H1 (cell line): Measurements from ENCODE around the gene TOMT. TPM values are rescaled to one million over a fixed set of nuclear protein-coding genes. Genes with fewer than 3 reads are reported as not detected.

Experiments
- CTCF ChIA-PET: fragments of 300-600 bp; sonication (Branson Sonifier 250); formaldehyde crosslinking; loops from one replicate; lab custom pipeline; 2021; ENCODE audit not compliant: partially characterized antibody; lab: Charles Lee
- POLR2A ChIA-PET: fragments of 300-600 bp; sonication (Branson Sonifier 250); formaldehyde crosslinking; loops from one replicate; lab custom pipeline; 2021; ENCODE audit warnings: inconsistent platforms; ENCODE audit not compliant: partially characterized antibody; lab: Charles Lee
- DNase-seq, 2 experiments: peaks; one replicate each; pipeline versions ENCODE4 v3.0.0 to v3.0.0-alpha.2; 2010 to 2022; ENCODE audit warnings: low spot score in 2 of 2, low read depth in 1 of 2, mixed read lengths in 1 of 2
- FAIRE-seq: peaks from 2 replicates; lab custom pipeline; 2011; peaks lifted over from hg19 to GRCh38; lab: Jason Lieb, UNC
- H2AFZ ChIP-seq: 2 replicates; pipeline ENCODE4 v1.8.1; 2012; ENCODE audit warnings: low read length, inconsistent platforms
- H2AK5ac ChIP-seq: 2 replicates; pipeline ENCODE4 v1.6.1; 2013; ENCODE audit warnings: low read depth, low read length
- H2BK120ac ChIP-seq: replicated peaks from 2 replicates; pipeline ENCODE3; 2013; ENCODE audit warnings: low read depth, low read length, inconsistent platforms
- H2BK12ac ChIP-seq: 2 replicates; pipeline ENCODE4 v1.6.1; 2013; ENCODE audit warnings: low read depth, low read length
- H2BK15ac ChIP-seq: 2 replicates; pipeline ENCODE4 v1.6.1; 2013; ENCODE audit warnings: low read length
- H2BK20ac ChIP-seq: 2 replicates; pipeline ENCODE4 v1.6.1; 2013; ENCODE audit warnings: low read length
- H2BK5ac ChIP-seq: 2 replicates; pipeline ENCODE4 v1.6.1; 2013; ENCODE audit warnings: low read depth, low read length
- H3K14ac ChIP-seq: 2 replicates; pipeline ENCODE4 v1.6.1; 2013; ENCODE audit warnings: inconsistent platforms; ENCODE audit not compliant: insufficient read length
- H3K18ac ChIP-seq: 2 replicates; pipeline ENCODE4 v1.6.1; 2013; ENCODE audit warnings: low read length; ENCODE audit errors: extremely low read depth
- H3K23ac ChIP-seq: 2 replicates; pipeline ENCODE4 v1.6.1; 2013; ENCODE audit warnings: inconsistent platforms; ENCODE audit not compliant: insufficient read length
- H3K23me2 ChIP-seq: 2 replicates; pipeline ENCODE4 v1.6.1; 2013; ENCODE audit warnings: low read depth, low read length
- H3K27ac ChIP-seq: 2 replicates; pipeline ENCODE4 v1.6.1; 2011; ENCODE audit warnings: low read depth, low read length, inconsistent platforms
- H3K27me3 ChIP-seq, 4 experiments: replicated peaks in 1 of 4; 1 replicate in 1 of 4; 2 replicates in 3 of 4; pipeline versions ENCODE4 v1.6.1 to v1.8.1; 2011 to 2013; ENCODE audit warnings: low read length in 3 of 4, mild to moderate bottlenecking in 3 of 4, inconsistent platforms in 2 of 4, mixed read lengths in 2 of 4, moderate library complexity in 1 of 4; ENCODE audit not compliant: control insufficient read depth in 3 of 4, insufficient read depth in 3 of 4; ENCODE audit errors: extremely low read depth in 1 of 4
- H3K36me3 ChIP-seq, 4 experiments: 2 replicates each; pipeline versions ENCODE4 v1.6.1 to v1.8.1; 2011 to 2013; ENCODE audit warnings: mild to moderate bottlenecking in 4 of 4, low read length in 3 of 4, moderate library complexity in 2 of 4, control low read depth in 1 of 4, inconsistent platforms in 1 of 4; ENCODE audit not compliant: insufficient read depth in 4 of 4, control insufficient read depth in 2 of 4
- H3K4ac ChIP-seq: replicated peaks from 2 replicates; pipeline ENCODE3; 2013; ENCODE audit warnings: low read length, low read depth, mixed read lengths, inconsistent platforms; ENCODE audit not compliant: insufficient read length
- H3K4me1 ChIP-seq, 4 experiments: replicated peaks in 1 of 4; 1 replicate in 1 of 4; 2 replicates in 3 of 4; pipeline versions ENCODE4 v1.6.1 to v1.8.1; 2011 to 2013; ENCODE audit warnings: low read length in 3 of 4, inconsistent platforms in 2 of 4, mixed read lengths in 1 of 4; ENCODE audit not compliant: insufficient read depth in 4 of 4, control insufficient read depth in 3 of 4
- H3K4me2 ChIP-seq, 2 experiments: 2 replicates each; pipeline versions ENCODE4 v1.6.1 to v1.8.1; 2011 to 2013; ENCODE audit warnings: low read depth in 2 of 2, low read length in 2 of 2, control low read depth in 1 of 2, inconsistent platforms in 1 of 2, mild to moderate bottlenecking in 1 of 2; ENCODE audit not compliant: insufficient read depth in 1 of 2
- H3K4me3 ChIP-seq, 4 experiments: fragments of 200-600, 300-600 bp in 1 of 4; sonication (generic), shearing (Covaris generic), sonication (Bioruptor Twin) in 1 of 4; 2 replicates each; pipeline versions ENCODE4 v1.5.1 to v1.8.1; 2011 to 2016; ENCODE audit warnings: low read length in 4 of 4, low read depth in 3 of 4, control low read depth in 2 of 4, inconsistent platforms in 2 of 4, mild to moderate bottlenecking in 2 of 4, mixed read lengths in 1 of 4, moderate library complexity in 1 of 4; ENCODE audit not compliant: insufficient read depth in 2 of 4; ENCODE audit errors: extremely low read depth in 1 of 4
- H3K56ac ChIP-seq: replicated peaks from 2 replicates; pipeline ENCODE3; 2013; ENCODE audit warnings: low read depth, mild to moderate bottlenecking, mixed read lengths, low read length, inconsistent platforms; ENCODE audit not compliant: insufficient read length
- H3K79me1 ChIP-seq: 2 replicates; pipeline ENCODE4 v1.6.1; 2013; ENCODE audit warnings: low read depth, low read length, control low read depth
- H3K79me2 ChIP-seq, 2 experiments: 2 replicates each; pipeline versions ENCODE4 v1.6.1 to v1.8.1; 2012 to 2013; ENCODE audit warnings: low read length in 2 of 2, mild to moderate bottlenecking in 2 of 2, inconsistent platforms in 1 of 2; ENCODE audit not compliant: insufficient read depth in 2 of 2, control insufficient read depth in 1 of 2
- H3K9ac ChIP-seq, 4 experiments: replicated peaks in 1 of 4; 1 replicate in 1 of 4; 2 replicates in 3 of 4; pipeline versions ENCODE4 v1.6.1 to v1.8.1; 2011 to 2013; ENCODE audit warnings: low read depth in 3 of 4, low read length in 3 of 4, control low read depth in 2 of 4, mild to moderate bottlenecking in 2 of 4, moderate library complexity in 2 of 4, inconsistent platforms in 1 of 4; ENCODE audit errors: extremely low read depth in 1 of 4
- H3K9me3 ChIP-seq, 2 experiments: 2 replicates each; pipeline versions ENCODE4 v1.6.1 to v1.8.1; 2012 to 2013; ENCODE audit warnings: mild to moderate bottlenecking in 2 of 2, moderate library complexity in 2 of 2, control low read depth in 1 of 2, inconsistent platforms in 1 of 2, low read depth in 1 of 2, low read length in 1 of 2, mixed read lengths in 1 of 2; ENCODE audit not compliant: insufficient read depth in 2 of 2
- H4K20me1 ChIP-seq, 2 experiments: replicated peaks in 1 of 2; 2 replicates each; pipeline versions ENCODE3 to v1.8.1; 2011 to 2013; ENCODE audit warnings: inconsistent platforms in 2 of 2, low read length in 2 of 2, mild to moderate bottlenecking in 1 of 2; ENCODE audit not compliant: insufficient read depth in 2 of 2, control insufficient read depth in 1 of 2
- H4K5ac ChIP-seq: 2 replicates; pipeline ENCODE4 v1.6.1; 2013; ENCODE audit warnings: low read length, low read depth, mixed read lengths, inconsistent platforms; ENCODE audit not compliant: insufficient read length
- H4K8ac ChIP-seq: 2 replicates; pipeline ENCODE4 v1.8.0; 2013; ENCODE audit warnings: mild to moderate bottlenecking, moderate library complexity, low read length, inconsistent platforms; ENCODE audit not compliant: insufficient read depth; ENCODE audit errors: extremely low read depth
- H4K91ac ChIP-seq: replicated peaks from 2 replicates; pipeline ENCODE3; 2013; ENCODE audit warnings: low read length, mixed read lengths, inconsistent platforms; ENCODE audit not compliant: insufficient read length
- KDM1A ChIP-seq: fragments of 200-600, 300-600 bp; sonication (generic); IDR thresholded peaks from 2 replicates; pipeline ENCODE4 v1.7.1; 2016; ENCODE audit warnings: mild to moderate bottlenecking, low read length, borderline replicate concordance
- SP2 ChIP-seq: IDR thresholded peaks from 2 replicates; pipeline ENCODE4 v1.6.1; 2012; ENCODE audit warnings: mild to moderate bottlenecking, low read length, inconsistent platforms
- TAF1 ChIP-seq: IDR thresholded peaks from 2 replicates; pipeline ENCODE4 v1.6.1; 2011; ENCODE audit warnings: mild to moderate bottlenecking, low read depth, low read length
- WGBS, 2 experiments: shearing (Covaris generic) in 1 of 2; methylation state at CpG; one replicate each; pipeline versions ENCODE4 v1.1.6 to v1.1.7; 2013 to 2015; ENCODE audit warnings: low lambda C conversion rate in 2 of 2, mixed read lengths in 2 of 2, inconsistent platforms in 1 of 2, low coverage in 1 of 2, missing lambda C conversion rate in 1 of 2; ENCODE audit not compliant: insufficient replicate concordance in 2 of 2, insufficient coverage in 1 of 2, insufficient read length in 1 of 2; ENCODE audit errors: extremely low coverage in 1 of 2, missing lambda C conversion rate in 1 of 2; 5-methylcytosine and 5-hydroxymethylcytosine counted together
- polyA plus RNA-seq, 7 experiments: library from polyadenylated mRNA; depleted of rRNA in 3 of 7; stranded (reverse) in 5 of 7; unstranded in 2 of 7; fragments of >200 nt in 5 of 7; fragments of 200-250 nt in 2 of 7; gene quantifications; 1 replicate in 5 of 7; 2 replicates in 1 of 7; 4 replicates in 1 of 7; pipeline versions ENCODE4 v1.2.1 to v1.2.3, GENCODE V29; 2011 to 2013; ENCODE audit warnings: missing spikeins in 2 of 7, mixed read lengths in 2 of 7
- total RNA-seq: library from RNA; stranded (reverse); fragmentation: NEBNext Ultra II Directional; extraction: Animal tissue kit (Norgen Biotek cat#: 25700); gene quantifications from 2 replicates; pipeline ENCODE4 v1.2.1, GENCODE V29; 2021

The TOMT gene
- total and polyA plus RNA-seq, 2 of the 8 experiments (the other 6 are each of a cell fraction or from before 2014, with no cell fraction given), result 0.11 TPM; not detected in 1

DNA sequence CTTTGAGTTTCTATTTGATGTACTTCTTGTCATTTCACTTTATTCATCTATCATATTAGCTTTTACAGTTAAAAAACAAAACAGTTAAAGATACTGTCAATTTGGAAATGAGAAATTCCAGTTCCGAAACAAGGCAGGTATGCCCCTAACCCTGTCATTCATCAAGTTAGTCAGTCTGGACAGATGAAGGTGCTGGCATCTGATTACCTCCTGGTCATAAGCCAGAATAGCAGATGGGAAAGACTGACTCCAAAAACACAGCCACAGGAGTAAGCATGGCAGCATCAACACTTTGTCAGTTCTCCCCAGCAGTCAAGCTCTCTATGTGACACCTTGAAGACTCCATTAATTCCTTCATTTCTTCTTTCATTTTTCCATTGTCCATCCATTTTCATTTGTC is 20.8 kb upstream of the TOMT start:
- H2BK120ac ChIP-seq, result no peak overlapping the region
- H3K36me3 ChIP-seq, result peaks cover 0 to 4% (median 0%) of the 10 kb centered on the region in 4 experiments; a peak in 2 of 8 replicates
- H2BK12ac ChIP-seq, result no peak overlapping the region
- no peak overlapping the region for H3K4me3 ChIP-seq
- peaks cover 0 to 2% (median 0%) of the 10 kb centered on the region in 4 experiments; a peak in 2 of 7 replicates for H3K4me1 ChIP-seq
- H3K9ac ChIP-seq, result no peak overlapping the region
- H3K14ac ChIP-seq, result no peak overlapping the region
- no peaks in the 10 kb centered on the region for H3K27me3 ChIP-seq
- no peak overlapping the region for H2BK20ac ChIP-seq
- H3K23ac ChIP-seq, result no peak overlapping the region
- ChIA-PET CTCF (interaction anchor here (0.7 to 3.9 kb wide), 7 partner anchors 10 to 370 kb away, joined by 3 to 44 read pairs (median 5); no protein-coding TSS in a partner anchor), POLR2A (interaction anchor here (0.6 to 8.4 kb wide), 10 partner anchors 12 to 1810 kb away, joined by 3 to 144 read pairs (median 4); partner anchors contain the start of genes ANAPC15 and LAMTOR1)
- TF ChIP-seq TAF1 (no peak), SP2 (no peak), KDM1A (no peak)
- no peaks in the 10 kb centered on the region for H3K79me1 ChIP-seq
- 0 out of 4 replicates have a peak, but pooled peaks cover 0 to under 1% of the 10 kb centered on the region in 2 experiments for H3K79me2 ChIP-seq
- no peak overlapping the region for H2AK5ac ChIP-seq
- H2BK15ac ChIP-seq, result no peak overlapping the region
- FAIRE-seq, result no peak
- H4K20me1 ChIP-seq, result no peaks in the 10 kb centered on the region
- no peaks in the 10 kb centered on the region; the same call in 1 of the 2 replicates for H3K23me2 ChIP-seq
- H2BK5ac ChIP-seq, result no peak overlapping the region
- H3K18ac ChIP-seq, result no peak overlapping the region
- H3K56ac ChIP-seq, result no peak overlapping the region
- no peak overlapping the region for H4K91ac ChIP-seq
- 100% methylated on average over 1 of the region's 1 CpG; no CpG with 5 or more reads in 1 of the 2 experiments for WGBS, 2 experiments
- H3K27ac ChIP-seq, result no peak overlapping the region
- no peaks in the 10 kb centered on the region for H3K9me3 ChIP-seq
- H3K4me2 ChIP-seq, result no peak overlapping the region
- H4K5ac ChIP-seq, result no peak overlapping the region
- no peak overlapping the region for H4K8ac ChIP-seq
- no peak overlapping the region for H3K4ac ChIP-seq
- DNase-seq, result no peak
- no peak overlapping the region for H2AFZ ChIP-seq
